Stimulated activated CD8-positive, alpha-beta memory T cell treated with anti-CD3 and anti-CD28 coated beads, Interleukin-15, amount 100 ng/mL, for 4 hours (primary cell): ENCODE measurements around the gene EME2.

Experiments used
- DNase-seq, 2 donors: peaks; one replicate each; pipeline ENCODE4 v3.0.0-alpha.2; 2020; ENCODE audit warnings: low read depth in 2 of 2

Gene EME2

GRCh38 chr16:1818873-1819525, 46.4 kb downstream of the EME2 start:
- no peak for DNase-seq

DNA sequence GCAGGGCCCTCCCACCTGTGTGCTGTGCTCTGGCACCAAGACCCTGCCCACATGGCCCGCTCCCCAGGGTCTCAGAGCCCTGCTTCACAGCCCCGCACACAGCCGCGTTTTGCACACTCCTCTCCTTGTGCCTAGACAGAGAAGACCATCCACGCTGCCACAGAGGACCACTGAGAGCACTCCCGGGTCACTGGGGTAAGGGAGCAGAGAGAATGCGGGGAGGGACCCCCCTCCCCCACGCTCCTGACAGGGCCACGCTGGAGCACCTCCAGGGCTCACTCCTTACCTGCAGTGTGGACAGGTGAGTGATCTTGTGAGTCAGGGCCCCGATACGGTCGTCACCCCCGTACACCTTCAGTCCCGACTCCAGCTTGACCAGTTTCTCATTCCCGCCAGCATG, 47.0 kb downstream of the EME2 start:
- no peak for DNase-seq

DNA sequence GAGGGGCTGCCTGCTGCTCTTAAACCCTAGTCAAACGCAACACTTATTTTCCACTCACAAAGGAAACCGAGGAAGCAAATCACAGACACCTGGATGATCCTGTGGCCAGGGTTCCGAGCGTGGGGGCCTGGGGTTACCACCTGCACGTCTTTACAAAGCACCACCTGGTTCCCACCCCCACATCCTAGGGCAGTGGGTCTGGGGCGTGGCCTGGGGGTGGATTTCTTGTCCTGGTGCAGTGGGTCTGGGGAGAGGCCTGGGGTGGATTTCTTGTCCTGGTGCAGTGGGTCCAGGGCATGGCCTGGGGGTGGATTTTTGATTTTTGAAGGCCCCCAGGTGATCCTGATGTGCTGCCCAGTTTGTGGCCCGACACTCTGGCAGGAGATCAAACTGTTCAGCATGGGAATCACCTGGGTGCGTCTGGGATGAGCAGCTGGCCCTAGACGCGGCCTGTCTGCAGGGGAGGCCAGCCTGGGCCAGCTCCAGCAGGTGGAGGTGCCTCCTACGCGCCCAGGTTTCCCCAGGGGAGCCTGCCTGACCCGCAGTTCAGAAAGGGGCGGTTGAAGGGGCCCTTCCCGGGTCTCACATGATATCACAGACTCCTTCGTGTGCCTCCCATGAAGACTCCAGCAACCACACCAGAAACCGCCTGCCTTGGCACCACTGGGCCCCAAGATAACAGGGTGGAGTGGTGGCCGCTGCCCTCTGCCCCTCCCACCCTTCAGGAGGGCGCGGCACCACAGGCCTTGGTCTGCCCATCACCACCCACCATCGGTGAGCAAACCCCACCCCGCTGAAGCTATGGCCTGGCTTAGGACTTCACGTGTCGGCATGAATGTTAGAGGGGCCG, 47.7 kb downstream of the EME2 start:
- no peak for DNase-seq

DNA sequence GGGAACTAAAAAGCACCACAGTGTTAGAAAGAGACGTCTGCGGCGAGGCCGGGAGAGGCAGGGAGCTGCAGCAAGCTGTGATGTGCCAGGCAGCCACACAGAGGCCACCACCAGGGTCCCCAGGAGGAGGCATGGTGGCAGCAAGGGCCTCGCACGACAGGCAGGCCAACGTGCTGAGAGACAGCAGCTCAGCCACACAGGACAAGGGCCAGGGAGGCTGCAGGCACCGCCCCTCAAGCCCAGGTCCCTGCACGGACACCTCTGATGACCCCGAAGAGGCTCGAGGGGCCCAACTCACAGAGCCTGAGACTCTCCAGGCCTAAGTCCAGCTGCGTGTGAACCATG, 48.3 kb downstream of the EME2 start:
- no peak for DNase-seq

DNA sequence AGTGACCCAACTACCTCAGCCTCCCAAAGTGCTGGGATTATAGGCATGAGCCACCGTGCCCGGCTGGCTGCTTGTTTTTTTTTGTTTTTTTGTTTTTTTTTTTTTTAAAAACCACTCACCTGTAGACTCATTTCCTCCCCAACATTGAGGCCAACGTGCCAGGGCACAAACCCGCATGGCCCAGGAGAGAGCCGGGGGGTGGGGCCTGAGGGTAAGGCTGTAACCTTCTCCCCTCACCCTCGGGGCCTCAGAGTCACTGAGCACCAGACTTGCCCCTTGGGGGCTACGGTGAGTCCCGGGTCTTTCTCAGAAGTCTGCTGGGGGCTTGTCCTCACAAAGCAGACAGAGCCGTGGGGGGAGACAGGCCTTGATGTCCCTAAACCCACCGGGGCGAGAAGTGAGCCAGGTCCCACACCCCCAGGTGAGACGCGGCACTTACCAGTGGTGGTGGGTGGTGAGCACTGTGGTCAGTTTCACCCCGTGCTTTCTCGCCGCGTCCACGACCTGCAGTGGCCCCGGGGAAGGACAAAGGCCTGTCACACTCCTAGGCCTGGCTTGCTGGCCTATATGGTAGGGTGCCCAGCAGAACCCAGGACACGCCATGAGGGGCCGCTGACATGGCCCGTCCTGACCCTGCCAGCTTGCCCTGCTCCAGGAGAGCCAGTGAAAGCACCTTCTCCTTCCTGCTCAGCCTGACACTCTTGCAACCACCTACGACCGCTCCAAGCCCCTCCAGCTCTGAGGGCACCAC, 49.4 kb downstream of the EME2 start:
- no peak for DNase-seq

GRCh38 chr16:1822801-1823200, 50.2 kb downstream of the EME2 start:
- DNase-seq = no peak

- DNase-seq = no peak
Observed at GRCh38 chr16:1823821-1824220, 51.2 kb downstream of the EME2 start.

- DNase-seq = no peak
Observed at GRCh38 chr16:1825381-1825863, 52.8 kb downstream of the EME2 start.
